Right lobe of liver (tissue), 6 donors: ENCODE measurements around the gene PIGL. TPM values are rescaled to one million over a fixed set of nuclear protein-coding genes. Genes with fewer than 3 reads are reported as not detected.

ENCODE experiments used
- ATAC-seq, 4 donors: fragments of 200-7000 bp; cut with Tn5 transposase; one replicate each; pipeline ENCODE4 v1.9.1; 2020; ENCODE audit warnings: mild to moderate bottlenecking in 4 of 4, moderate library complexity in 4 of 4
- DNase-seq, 3 donors: peaks; one replicate each; pipeline ENCODE4 v3.0.0-alpha.2; 2020
- H3K27ac ChIP-seq, 3 donors: fragments of 200-600 bp; one replicate each; pipeline ENCODE4 v1.8.0; 2022
- H3K27me3 ChIP-seq, 2 donors: fragments of 200-600 bp; one replicate each; pipeline ENCODE4 v1.8.0; 2022
- H3K36me3 ChIP-seq, 4 donors: fragments of 200-600 bp; sonication (generic) in 1 of 4; one replicate each; pipeline versions ENCODE4 v1.5.1 to v1.8.0; 2017 to 2022; ENCODE audit warnings: control low read depth in 1 of 4
- H3K4me1 ChIP-seq, 4 donors: fragments of 200-600 bp; sonication (generic) in 1 of 4; one replicate each; pipeline versions ENCODE4 v1.5.1 to v1.8.0; 2017 to 2022; ENCODE audit warnings: control low read depth in 1 of 4
- H3K4me3 ChIP-seq, 3 donors: fragments of 200-600 bp; one replicate each; pipeline ENCODE4 v1.8.0; 2022
- H3K9me3 ChIP-seq, 4 donors: fragments of 200-600 bp; sonication (generic) in 1 of 4; one replicate each; pipeline versions ENCODE4 v1.5.1 to v1.8.0; 2017 to 2022; ENCODE audit warnings: control low read depth in 1 of 4
- CTCF ChIP-seq, 4 donors: fragments of 200-600 bp in 3 of 4; fragments of 450-650 bp in 1 of 4; IDR thresholded peaks; one replicate each; pipeline versions ENCODE4 v1.5.1 to v1.8.0; 2016 to 2022; ENCODE audit warnings: antibody characterized with exemption in 4 of 4, mild to moderate bottlenecking in 2 of 4
- POLR2A ChIP-seq: fragments of 450-650 bp; IDR thresholded peaks from one replicate; pipeline ENCODE4 v1.6.1; 2017; ENCODE audit warnings: antibody characterized with exemption, mild to moderate bottlenecking
- WGBS: methylation state at CpG from one replicate; pipeline ENCODE4 v1.1.6; 2018; ENCODE audit warnings: low coverage, low lambda C conversion rate; ENCODE audit not compliant: insufficient coverage; ENCODE audit errors: missing lambda C conversion rate; 5-methylcytosine and 5-hydroxymethylcytosine counted together
- intact Hi-C, 2 donors: fragments of 100-400 bp; cut with DNase I; formaldehyde crosslinking; loops; one replicate each; pipeline versions ENCODE4 v1.11.2 to v1.14.1; 2022
- total RNA-seq, 6 experiments: library from RNA; depleted of rRNA in 2 of 6; stranded (reverse); fragments of >200 nt in 2 of 6; fragmentation: NEBNext Ultra II Directional in 3 of 6; extraction: Animal tissue kit (Norgen Biotek cat#: 25700) in 3 of 6; gene quantifications; one replicate each; pipeline versions ENCODE4 v1.1.0 to v1.2.4, GENCODE V29; 2016 to 2023
- donor health status: DM: no; HTN: yes; CAD: no.
- donor health status: DM: no; HTN: no; CAD: no.
- donor health status: DM: no; HTN: no; CAD: no.
- donor health status: DM: no; HTN: yes; CAD: no.
- donor health status: DM: no; HTN: yes; CAD: no.

Gene PIGL
- total RNA-seq, 6 experiments from 2014 or later = 8.5 to 29.7 (median 14.9) TPM

GRCh38 chr17:16351831-16352230 is 134.8 kb downstream of the PIGL start:
- TF ChIP-seq CTCF (IDR thresholded peaks at IDR 0.05) = no peak
- TF ChIP-seq POLR2A = no peak
- intact Hi-C loops = no loop called here
- ATAC-seq (no peak), DNase-seq (no peak)
- no peaks in the 10 kb centered on the region for H3K9me3 ChIP-seq
- H3K4me3 ChIP-seq = peak overlapping the region; percentile 66 to 82 (median 78)
- 31% methylated on average over 10 of the region's 10 CpGs for WGBS
- H3K27ac ChIP-seq = peak overlapping the region in 2 of 3 donors; percentile 86 to 90
- no peaks in the 10 kb centered on the region for H3K27me3 ChIP-seq
- H3K4me1 ChIP-seq = peaks cover 0 to 10% (median 5%) of the 10 kb centered on the region in 4 donors
- peaks cover 0 to 14% (median 0%) of the 10 kb centered on the region in 4 donors for H3K36me3 ChIP-seq

- DNase-seq (peak; percentile 76 to 77 (median 76)), ATAC-seq (peak; percentile 80 to 86 (median 83))
- peak overlapping the region; percentile 66 to 82 (median 78) for H3K4me3 ChIP-seq
- H3K36me3 ChIP-seq = peaks cover 0 to 14% (median 0%) of the 10 kb centered on the region in 4 donors
- no peaks in the 10 kb centered on the region for H3K27me3 ChIP-seq
- H3K27ac ChIP-seq = peak overlapping the region; percentile 86 to 90 (median 87)
- H3K9me3 ChIP-seq = no peaks in the 10 kb centered on the region
- intact Hi-C loops = no loop called here
- WGBS = 2% methylated on average over 11 of the region's 25 CpGs
- TF ChIP-seq POLR2A (peak; percentile 20), CTCF (IDR thresholded peaks at IDR 0.05) (no peak)
- peaks cover 0 to 10% (median 5%) of the 10 kb centered on the region in 4 donors for H3K4me1 ChIP-seq
Observed at GRCh38 chr17:16352303-16352666, 135.3 kb downstream of the PIGL start.

GRCh38 chr17:16352667-16353316 is 135.8 kb downstream of the PIGL start:
- Histone ChIP-seq H3K4me1 (peaks cover 0 to 10% (median 5%) of the 10 kb centered on the region in 4 donors), H3K4me3 (peak overlapping the region; percentile 66 to 82 (median 78)), H3K27ac (peak overlapping the region; percentile 86 to 90 (median 87)), H3K27me3 (no peaks in the 10 kb centered on the region), H3K9me3 (no peaks in the 10 kb centered on the region), H3K36me3 (peaks cover 0 to 14% (median 0%) of the 10 kb centered on the region in 4 donors)
- TF ChIP-seq POLR2A = no peak
- TF ChIP-seq CTCF (IDR thresholded peaks at IDR 0.05) = no peak
- ATAC-seq (peak; percentile 42 to 69 (median 59)), DNase-seq (peak; percentile 52 to 60 (median 57))
- intact Hi-C loops = no loop called here
- WGBS = 1% methylated on average over 15 of the region's 75 CpGs

- no peaks in the 10 kb centered on the region for H3K9me3 ChIP-seq
- H3K4me1 ChIP-seq = peaks cover 0 to 10% (median 5%) of the 10 kb centered on the region in 4 donors
- H3K36me3 ChIP-seq = peaks cover 0 to 9% (median 0%) of the 10 kb centered on the region in 4 donors
- TF ChIP-seq POLR2A (peak; percentile 74), CTCF (IDR thresholded peaks at IDR 0.05) (peak in 2 of 4 donors; percentile 13 to 58)
- intact Hi-C loops = no loop called here
- ATAC-seq (peak; percentile 77 to 87 (median 82)), DNase-seq (peak; percentile 62 to 71 (median 64))
- peak within 1 kb of the TSS; percentile 66 to 82 (median 78) for H3K4me3 ChIP-seq
- no peaks in the 10 kb centered on the region for H3K27me3 ChIP-seq
- 61% methylated on average over 12 of the region's 83 CpGs for WGBS
- H3K27ac ChIP-seq = peak within 1 kb of the TSS; percentile 86 to 90 (median 87)
Observed at GRCh38 chr17:16353317-16354174, 136.5 kb downstream of the PIGL start, which contains the start of gene CENPV. TSS of gene CENPV (minus strand) at chr17:16353469. CDS start at chr17:16353436, 33 bp downstream.
